ENCODE data around the gene LRP6. TPM values are rescaled to one million over a fixed set of nuclear protein-coding genes. Genes with fewer than 3 reads are reported as not detected.

The LRP6 gene
- total and polyA plus RNA-seq, 2 of the 8 experiments (the other 6 are each of a cell fraction or from before 2014, with no cell fraction given): 53.6 to 73.2 TPM

GRCh38 chr12:12127304-12127703, 139.5 kb downstream of the LRP6 start:
- FAIRE-seq: no peak
- CTCF ChIA-PET (ENCODE audit: partially characterized antibody): interaction anchor here (0.6 to 1.7 kb wide), 4 partner anchors 14 to 817 kb away, joined by 3 to 7 read pairs (median 3); no protein-coding TSS in a partner anchor

More at GRCh38 chr12:12127304-12127703, 139.5 kb downstream of the LRP6 start:
- no peak overlapping the region for H3K4ac ChIP-seq (replicated peaks; ENCODE audit: insufficient read length, low read depth, low read length)
- H2AFZ ChIP-seq (ENCODE audit: low read length): no peak overlapping the region
- POLR2A ChIA-PET (ENCODE audit: partially characterized antibody): interaction anchor here (1.0 to 1.7 kb wide), 2 partner anchors 140 to 197 kb away, joined by 3 to 4 read pairs; partner anchors contain the start of gene LRP6
- no peaks in the 10 kb centered on the region for H3K9me3 ChIP-seq (ENCODE audit: insufficient read depth in 2 of 2, low read depth in 1 of 2, low read length in 1 of 2)
- no peaks in the 10 kb centered on the region for H3K79me2 ChIP-seq (ENCODE audit: control insufficient read depth in 1 of 2, insufficient read depth in 2 of 2, low read length in 2 of 2)
- H3K18ac ChIP-seq (ENCODE audit: extremely low read depth, low read length): no peak overlapping the region
- H3K27ac ChIP-seq (ENCODE audit: low read depth, low read length): no peak overlapping the region
- H2AK5ac ChIP-seq (ENCODE audit: low read depth, low read length): no peak overlapping the region
- H2BK20ac ChIP-seq (ENCODE audit: low read length): no peak overlapping the region
- no peak overlapping the region for H2BK15ac ChIP-seq (ENCODE audit: low read length)
- H3K36me3 ChIP-seq (ENCODE audit: control insufficient read depth in 2 of 4, insufficient read depth in 4 of 4, low read length in 3 of 4): peaks cover 8 to 72% (median 38%) of the 10 kb centered on the region in 4 experiments
- no peaks in the 10 kb centered on the region for H3K27me3 ChIP-seq (replicated peaks in 1 of 4; ENCODE audit: control insufficient read depth in 3 of 4, extremely low read depth in 1 of 4, insufficient read depth in 3 of 4, low read length in 3 of 4)
- no peak overlapping the region for H2BK5ac ChIP-seq (ENCODE audit: low read depth, low read length)
- no peak overlapping the region for H4K91ac ChIP-seq (replicated peaks; ENCODE audit: insufficient read length, low read length)
- DNase-seq (ENCODE audit: low read depth in 1 of 2, low spot score in 2 of 2): no peak
- no peaks in the 10 kb centered on the region for H4K20me1 ChIP-seq (replicated peaks in 1 of 2; ENCODE audit: control insufficient read depth in 1 of 2, insufficient read depth in 2 of 2, low read length in 2 of 2)
- H3K4me1 ChIP-seq (replicated peaks in 1 of 4; ENCODE audit: control insufficient read depth in 3 of 4, insufficient read depth in 4 of 4, low read length in 3 of 4): no peaks in the 10 kb centered on the region
- H3K4me2 ChIP-seq (ENCODE audit: insufficient read depth in 1 of 2, low read depth in 2 of 2, low read length in 2 of 2): no peak overlapping the region
- no peak overlapping the region for H4K5ac ChIP-seq (ENCODE audit: insufficient read length, low read depth, low read length)
- no peak overlapping the region for H2BK12ac ChIP-seq (ENCODE audit: low read depth, low read length)
- H2BK120ac ChIP-seq (replicated peaks; ENCODE audit: low read depth, low read length): no peak overlapping the region
- H3K23ac ChIP-seq (ENCODE audit: insufficient read length): no peak overlapping the region
- H3K4me3 ChIP-seq (ENCODE audit: extremely low read depth in 1 of 4, insufficient read depth in 2 of 4, low read depth in 3 of 4, low read length in 4 of 4): no peak overlapping the region
- H3K9ac ChIP-seq (replicated peaks in 1 of 4; ENCODE audit: extremely low read depth in 1 of 4, low read depth in 3 of 4, low read length in 3 of 4): no peak overlapping the region
- no peaks in the 10 kb centered on the region; the same call in 1 of the 2 replicates for H3K79me1 ChIP-seq (ENCODE audit: low read depth, low read length)
- no peak overlapping the region for H4K8ac ChIP-seq (ENCODE audit: extremely low read depth, insufficient read depth, low read length)
- H3K14ac ChIP-seq (ENCODE audit: insufficient read length): no peak overlapping the region
- TF ChIP-seq CBX5 (IDR thresholded peaks at IDR 0.05; ENCODE audit: low read depth, low read length) (no peak), NANOG (IDR thresholded peaks at IDR 0.05; ENCODE audit: insufficient read depth, low read depth, low read length, poor library complexity, severe bottlenecking) (no peak), TAF1 (IDR thresholded peaks at IDR 0.05; ENCODE audit: low read depth, low read length) (no peak)
- WGBS, 2 experiments (ENCODE audit: extremely low coverage in 1 of 2, insufficient coverage in 1 of 2, insufficient read length in 1 of 2, insufficient replicate concordance in 2 of 2, low coverage in 1 of 2, low lambda C conversion rate in 2 of 2, missing lambda C conversion rate in 1 of 2): 87% methylated on average over 2 of the region's 2 CpGs; no CpG with 5 or more reads in 1 of the 2 experiments
- no peaks in the 10 kb centered on the region for H3K23me2 ChIP-seq (ENCODE audit: low read depth, low read length)
- H3K56ac ChIP-seq (replicated peaks; ENCODE audit: insufficient read length, low read depth, low read length): no peak overlapping the region

Data from H1 (cell line).